HepG2 (cell line): ENCODE results near the gene MID1. TPM values are rescaled to one million over a fixed set of nuclear protein-coding genes. Genes with fewer than 3 reads are reported as not detected.

Source experiments
- ATAC-seq: fragments of 200-7000 bp; cut with Tn5 transposase; 3 replicates; pipeline ENCODE4 v1.9.1; 2020; ENCODE audit warnings: mild to moderate bottlenecking, moderate library complexity
- BruUV-seq: library from RNA; stranded (reverse); fragments of 400-500 nt; replicated peaks from 2 replicates; lab custom pipeline; 2021; lab: Mats Ljungman, UMichigan
- CTCF ChIA-PET: fragments of 300-600 bp; formaldehyde crosslinking; extraction: SDS; loops from one replicate; lab custom pipeline; 2021; ENCODE audit warnings: low total read pairs, inconsistent platforms, low intra/inter-chr PET ratio; lab: Yijun Ruan, JAX
- POLR2A ChIA-PET: fragments of 350-600 bp; sonication (Branson Sonifier 250); formaldehyde crosslinking; loops from one replicate; lab custom pipeline; 2020; ENCODE audit warnings: antibody characterized with exemption, inconsistent platforms; lab: Yijun Ruan, JAX
- DNase-seq: peaks from one replicate; pipeline ENCODE4 v3.0.0-alpha.2; 2015; ENCODE audit warnings: low spot score
- FAIRE-seq: peaks from 3 replicates; lab custom pipeline; 2011; peaks lifted over from hg19 to GRCh38; lab: Jason Lieb, UNC
- H2AFZ ChIP-seq: one replicate; pipeline ENCODE4 v1.6.1; 2011; ENCODE audit warnings: low read length, inconsistent platforms
- H3K27ac ChIP-seq: fragments of 300-600 bp; 3 replicates; pipeline ENCODE4 v1.8.0; 2011; ENCODE audit warnings: mixed run types, mild to moderate bottlenecking, mixed read lengths, low read length, inconsistent platforms; ENCODE audit not compliant: insufficient read depth; ENCODE audit errors: extremely low read length
- H3K27me3 ChIP-seq, 2 experiments: fragments of 200-600 bp in 1 of 2; 2 replicates in 1 of 2; 3 replicates in 1 of 2; pipeline versions ENCODE4 v1.6.0 to v1.8.0; 2011; ENCODE audit warnings: low read length in 2 of 2, mild to moderate bottlenecking in 2 of 2, moderate library complexity in 2 of 2, inconsistent platforms in 1 of 2; ENCODE audit not compliant: insufficient read depth in 2 of 2, control insufficient read depth in 1 of 2
- H3K36me3 ChIP-seq, 2 experiments: fragments of 200-600 bp in 1 of 2; replicated peaks in 1 of 2; 2 replicates in 1 of 2; 3 replicates in 1 of 2; pipeline versions ENCODE4 v1.5.1 to v1.8.0; 2011; ENCODE audit warnings: low read length in 2 of 2, inconsistent platforms in 1 of 2; ENCODE audit not compliant: insufficient read depth in 2 of 2, control insufficient read depth in 1 of 2
- H3K4me1 ChIP-seq: 2 replicates; pipeline ENCODE4 v1.5.1; 2012; ENCODE audit warnings: low read length, inconsistent platforms; ENCODE audit not compliant: insufficient read depth
- H3K4me2 ChIP-seq: 2 replicates; pipeline ENCODE4 v1.6.0; 2011; ENCODE audit warnings: low read depth, low read length, inconsistent platforms
- H3K4me3 ChIP-seq, 3 experiments: fragments of 200-600 bp in 1 of 3; sonication (generic), shearing (Covaris generic) in 1 of 3; replicated peaks in 1 of 3; 2 replicates each; pipeline ENCODE4 v1.5.1; 2011 to 2016; ENCODE audit warnings: low read length in 3 of 3, inconsistent platforms in 2 of 3, low read depth in 2 of 3, mild to moderate bottlenecking in 2 of 3, control low read depth in 1 of 3, mixed read lengths in 1 of 3; ENCODE audit not compliant: insufficient read depth in 1 of 3
- H3K79me2 ChIP-seq: one replicate; pipeline ENCODE4 v1.6.1; 2011; ENCODE audit warnings: low read length, inconsistent platforms; ENCODE audit not compliant: insufficient read depth
- H3K9ac ChIP-seq: 2 replicates; pipeline ENCODE4 v1.6.0; 2011; ENCODE audit warnings: mild to moderate bottlenecking, low read depth, low read length, inconsistent platforms; ENCODE audit not compliant: insufficient read depth
- H3K9me3 ChIP-seq: 2 replicates; pipeline ENCODE4 v1.5.1; 2012; ENCODE audit warnings: mild to moderate bottlenecking, low read length
- H4K20me1 ChIP-seq: 2 replicates; pipeline ENCODE4 v1.6.0; 2011; ENCODE audit warnings: inconsistent platforms, mild to moderate bottlenecking, low read length, moderate library complexity; ENCODE audit not compliant: insufficient read depth
- SNAPC4 ChIP-seq: sonication (generic); formaldehyde crosslinking; IDR thresholded peaks from 2 replicates; pipeline ENCODE4 v1.4.0; 2020; ENCODE audit warnings: mild to moderate bottlenecking, missing genetic modification reagents
- THAP8 ChIP-seq: sonication (generic); formaldehyde crosslinking; IDR thresholded peaks from 2 replicates; pipeline ENCODE4 v1.5.1; 2020; ENCODE audit warnings: missing genetic modification reagents, mild to moderate bottlenecking, borderline replicate concordance
- ZNF18 ChIP-seq: sonication (generic); formaldehyde crosslinking; IDR thresholded peaks from 2 replicates; pipeline ENCODE4 v1.8.0; 2022; ENCODE audit warnings: mild to moderate bottlenecking, missing genetic modification reagents; ENCODE audit not compliant: insufficient replicate concordance
- ZNF282 ChIP-seq: fragments of 450-650 bp; IDR thresholded peaks from 2 replicates; pipeline ENCODE4 v1.6.1; 2018; ENCODE audit not compliant: partially characterized antibody
- ZNF543 ChIP-seq: sonication (generic); formaldehyde crosslinking; IDR thresholded peaks from 2 replicates; pipeline ENCODE4 v1.4.0; 2020; ENCODE audit warnings: mild to moderate bottlenecking, missing genetic modification reagents
- ZNF780A ChIP-seq: sonication (generic); formaldehyde crosslinking; IDR thresholded peaks from 2 replicates; pipeline ENCODE4 v1.8.0; 2022; ENCODE audit warnings: mild to moderate bottlenecking, missing genetic modification reagents, moderate library complexity
- WGBS: methylation state at CpG from one replicate; pipeline ENCODE4 v1.1.6; 2017; ENCODE audit warnings: low lambda C conversion rate; 5-methylcytosine and 5-hydroxymethylcytosine counted together
- in situ Hi-C: cut with HindIII; loops from 2 replicates; pipeline ENCODE4 v1.10.0; 2017; ENCODE audit warnings: low pct_unique_long_range_greater_than_20kb; ENCODE audit not compliant: extremely low pct_ligation_motif_present
- intact Hi-C: fragments of 100-400 bp; cut with micrococcal nuclease; formaldehyde crosslinking; loops from one replicate; pipeline ENCODE4 v1.10.0; 2022; ENCODE audit not compliant: unreplicated experiment
- polyA plus RNA-seq, 8 experiments: library from polyadenylated mRNA; depleted of rRNA in 3 of 8; stranded (reverse) in 7 of 8; unstranded in 1 of 8; fragments of >200 nt; fragmentation: Illumina TruSeq in 4 of 8; extraction: Trizol in 4 of 8; gene quantifications; 2 replicates each; pipeline versions ENCODE4 v1.2.1 to v1.2.3, GENCODE V29; 2011 to 2016; ENCODE audit warnings: low read depth in 4 of 8, missing spikeins in 1 of 8, mixed read lengths in 1 of 8; ENCODE audit not compliant: insufficient read depth in 1 of 8
- total RNA-seq, 5 experiments: library from RNA; depleted of rRNA; stranded (reverse); fragments of >200 nt; fragmentation: Illumina TruSeq; extraction: Trizol; gene quantifications; 2 replicates each; pipeline ENCODE4 v1.2.3, GENCODE V29; 2016; ENCODE audit warnings: low read depth in 1 of 5

Gene MID1
- total and polyA plus RNA-seq, 2 of the 13 experiments (the other 11 are each of a cell fraction or from before 2014, with no cell fraction given) = 0.86 to 1.1 TPM

- no peak for TF ChIP-seq THAP8 (CRISPR knock-in tag)
- no peak for TF ChIP-seq ZNF543 (CRISPR knock-in tag)
- TF ChIP-seq, all 625 proteins: peak for 0
Observed at GRCh38 chrX:10531927-10532326, 88.5 kb downstream of the MID1 start (continued).

- Histone ChIP-seq H3K36me3 (no peaks in the 10 kb centered on the region), H3K4me3 (no peak overlapping the region), H3K4me1 (0 out of 2 replicates have a peak, but pooled peaks cover 3% of the 10 kb centered on the region), H3K27me3 (no peaks in the 10 kb centered on the region), H2AFZ (no peak overlapping the region), H3K27ac (no peak overlapping the region), H4K20me1 (no peaks in the 10 kb centered on the region), H3K4me2 (no peak overlapping the region), H3K9ac (no peak overlapping the region), H3K9me3 (no peaks in the 10 kb centered on the region), H3K79me2 (no peaks in the 10 kb centered on the region)
- DNase-seq = no peak
- intact Hi-C loops (no loop called here), in situ Hi-C loops (no loop called here)
- TF ChIP-seq ZNF282 (no peak), SNAPC4 (CRISPR knock-in tag) (no peak), ZNF780A (no peak), ZNF18 (no peak)
- FAIRE-seq = no peak
- CTCF ChIA-PET = no interaction called here
- WGBS = 81% methylated on average over 4 of the region's 4 CpGs
- POLR2A ChIA-PET = no interaction called here
- BruUV-seq = no TSS peak
- no peak for ATAC-seq
Observed at GRCh38 chrX:10529344-10529743, 91.0 kb downstream of the MID1 start.
